Thyroid gland (tissue), 4 donors: ENCODE measurements around the gene TPCN1. TPM values are rescaled to one million over a fixed set of nuclear protein-coding genes. Genes with fewer than 3 reads are reported as not detected.

Experiments used
- DNase-seq, 2 donors: peaks; one replicate each; pipeline ENCODE4 v3.0.0-alpha.2; 2019
- H3K27ac ChIP-seq, 3 donors: fragments of 200-600 bp; sonication (generic); 1 replicate in 2 of 3; 2 replicates in 1 of 3; pipeline ENCODE4 v1.5.1; 2016 to 2019; ENCODE audit warnings: mild to moderate bottlenecking in 1 of 3, moderate library complexity in 1 of 3
- H3K27me3 ChIP-seq: fragments of 200-600 bp; sonication (generic); one replicate; pipeline ENCODE4 v1.5.1; 2019
- H3K36me3 ChIP-seq, 2 donors: fragments of 200-600 bp; sonication (generic); one replicate each; pipeline ENCODE4 v1.5.1; 2016 to 2019
- H3K4me1 ChIP-seq, 2 donors: fragments of 200-600 bp; sonication (generic); one replicate each; pipeline ENCODE4 v1.5.1; 2017 to 2019
- H3K4me3 ChIP-seq, 3 donors: fragments of 200-600 bp; sonication (generic); replicated peaks in 1 of 3; 1 replicate in 2 of 3; 2 replicates in 1 of 3; pipeline ENCODE4 v1.5.1; 2016; ENCODE audit warnings: mild to moderate bottlenecking in 1 of 3
- H3K9me3 ChIP-seq: fragments of 200-600 bp; sonication (generic); one replicate; pipeline ENCODE4 v1.5.1; 2017
- POLR2A ChIP-seq, 2 donors: fragments of 450-650 bp; IDR thresholded peaks; one replicate each; pipeline ENCODE4 v1.6.1; 2017; ENCODE audit warnings: antibody characterized with exemption in 2 of 2, mild to moderate bottlenecking in 2 of 2, moderate library complexity in 1 of 2
- WGBS, 2 donors: methylation state at CpG; one replicate each; pipeline ENCODE4 v1.1.5; 2017; 5-methylcytosine and 5-hydroxymethylcytosine counted together
- intact Hi-C: fragments of 100-400 bp; cut with DNase I; formaldehyde crosslinking; loops from one replicate; pipeline ENCODE4 v1.15.1; 2023
- total RNA-seq, 4 donors: library from RNA; depleted of rRNA; stranded (reverse); fragments of >200 nt; gene quantifications; one replicate each; pipeline ENCODE4 v1.2.3, GENCODE V29; 2016
- TF ChIP-seq, protein P1 (sequence below), 6 experiments: fragments of 200-600 bp in 3 of 6; fragments of 450-650 bp in 3 of 6; sonication (generic) in 3 of 6; IDR thresholded peaks; one replicate each; pipeline ENCODE4 v1.5.1; 2016 to 2019; ENCODE audit warnings: antibody characterized with exemption in 6 of 6, mild to moderate bottlenecking in 2 of 6, inconsistent platforms in 1 of 6, moderate library complexity in 1 of 6

Gene TPCN1
- total RNA-seq, 4 donors from 2014 or later = 58.3 to 135 (median 109) TPM

DNA sequence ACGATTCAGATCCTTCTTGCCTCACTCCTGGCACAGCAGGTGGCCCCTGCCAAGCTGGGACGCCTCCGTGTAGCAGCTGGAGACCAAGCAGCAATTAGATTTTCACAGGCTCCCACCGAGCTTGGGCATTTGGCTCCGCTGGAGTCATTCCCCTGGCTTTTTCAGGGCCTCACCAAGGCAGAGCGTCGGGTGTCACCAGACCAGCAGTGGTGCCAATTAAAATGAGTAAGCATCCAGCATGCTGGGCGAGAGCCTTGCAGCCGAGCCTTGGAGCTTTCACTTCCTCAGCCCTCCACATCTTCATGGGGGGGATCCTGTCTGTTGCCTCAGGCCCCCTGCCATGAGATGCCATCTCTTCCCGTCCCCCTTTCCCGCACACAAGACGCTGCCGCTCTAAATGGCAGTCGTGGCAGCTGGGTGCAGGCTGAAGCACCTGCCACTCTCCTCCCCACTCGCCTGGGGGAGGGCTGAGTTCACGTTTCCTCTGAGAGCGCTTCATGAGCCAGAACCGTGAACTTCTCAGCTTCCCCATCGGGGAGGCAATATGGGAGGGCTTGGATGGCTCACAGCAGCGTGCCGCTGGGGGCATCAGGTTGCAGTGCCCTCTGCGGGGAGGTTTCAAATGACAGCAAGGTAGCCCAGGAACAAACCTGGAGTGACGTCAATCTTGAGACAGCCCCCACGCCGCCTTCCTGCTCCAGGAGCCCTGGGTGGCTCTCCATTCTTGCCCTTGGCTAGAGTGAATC is 11.7 kb downstream of the TPCN1 start:
- no peaks in the 10 kb centered on the region for H3K9me3 ChIP-seq
- DNase-seq = peak; percentile 91
- peaks cover 83 to 100% of the 10 kb centered on the region in 2 donors for H3K4me1 ChIP-seq
- H3K4me3 ChIP-seq = no peak overlapping the region
- H3K36me3 ChIP-seq = peaks cover 18 to 19% of the 10 kb centered on the region in 2 donors
- TF ChIP-seq, protein P1, sequence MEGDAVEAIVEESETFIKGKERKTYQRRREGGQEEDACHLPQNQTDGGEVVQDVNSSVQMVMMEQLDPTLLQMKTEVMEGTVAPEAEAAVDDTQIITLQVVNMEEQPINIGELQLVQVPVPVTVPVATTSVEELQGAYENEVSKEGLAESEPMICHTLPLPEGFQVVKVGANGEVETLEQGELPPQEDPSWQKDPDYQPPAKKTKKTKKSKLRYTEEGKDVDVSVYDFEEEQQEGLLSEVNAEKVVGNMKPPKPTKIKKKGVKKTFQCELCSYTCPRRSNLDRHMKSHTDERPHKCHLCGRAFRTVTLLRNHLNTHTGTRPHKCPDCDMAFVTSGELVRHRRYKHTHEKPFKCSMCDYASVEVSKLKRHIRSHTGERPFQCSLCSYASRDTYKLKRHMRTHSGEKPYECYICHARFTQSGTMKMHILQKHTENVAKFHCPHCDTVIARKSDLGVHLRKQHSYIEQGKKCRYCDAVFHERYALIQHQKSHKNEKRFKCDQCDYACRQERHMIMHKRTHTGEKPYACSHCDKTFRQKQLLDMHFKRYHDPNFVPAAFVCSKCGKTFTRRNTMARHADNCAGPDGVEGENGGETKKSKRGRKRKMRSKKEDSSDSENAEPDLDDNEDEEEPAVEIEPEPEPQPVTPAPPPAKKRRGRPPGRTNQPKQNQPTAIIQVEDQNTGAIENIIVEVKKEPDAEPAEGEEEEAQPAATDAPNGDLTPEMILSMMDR (IDR thresholded peaks at IDR 0.05) = peak in 1 of 6 experiments; percentile 37
- no peak for TF ChIP-seq POLR2A (IDR thresholded peaks at IDR 0.05)
- H3K27ac ChIP-seq = peak overlapping the region; percentile 94 to 98 (median 96)
- no peaks in the 10 kb centered on the region for H3K27me3 ChIP-seq
- intact Hi-C loops = no loop called here
- WGBS, 2 donors = 29 to 53% methylated on average over 24 to 25 of the region's 25 CpGs

DNA sequence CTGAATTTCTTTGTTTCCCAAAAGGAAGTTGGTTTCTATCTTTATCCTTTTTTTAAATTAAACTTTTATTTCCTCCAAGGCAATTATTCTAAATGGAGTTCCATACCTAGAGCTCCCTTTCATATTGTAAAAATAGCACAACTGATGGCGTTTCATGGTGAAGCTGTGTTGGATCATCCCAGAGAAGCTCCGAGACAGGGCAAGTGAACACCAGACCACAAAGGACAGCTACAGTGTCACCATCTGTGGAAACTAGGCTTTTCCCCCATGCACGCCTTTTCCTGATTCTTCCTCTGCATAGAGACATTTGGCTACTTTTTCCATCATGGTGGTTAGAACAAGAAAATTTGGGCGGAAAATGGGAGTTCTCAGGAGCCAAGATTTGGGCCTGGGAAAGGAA is 12.7 kb downstream of the TPCN1 start:
- intact Hi-C loops = no loop called here
- peaks cover 83 to 100% of the 10 kb centered on the region in 2 donors for H3K4me1 ChIP-seq
- peaks cover 11 to 12% of the 10 kb centered on the region in 2 donors for H3K36me3 ChIP-seq
- H3K4me3 ChIP-seq = no peak overlapping the region
- no peak for DNase-seq
- 94 to 95% methylated on average over 4 of the region's 4 CpGs for WGBS, 2 donors
- H3K9me3 ChIP-seq = no peaks in the 10 kb centered on the region
- H3K27ac ChIP-seq = peak overlapping the region; percentile 94 to 98 (median 96)
- no peaks in the 10 kb centered on the region for H3K27me3 ChIP-seq
- TF ChIP-seq, protein P1 (IDR thresholded peaks at IDR 0.05) = no peak
- no peak for TF ChIP-seq POLR2A (IDR thresholded peaks at IDR 0.05)

DNA sequence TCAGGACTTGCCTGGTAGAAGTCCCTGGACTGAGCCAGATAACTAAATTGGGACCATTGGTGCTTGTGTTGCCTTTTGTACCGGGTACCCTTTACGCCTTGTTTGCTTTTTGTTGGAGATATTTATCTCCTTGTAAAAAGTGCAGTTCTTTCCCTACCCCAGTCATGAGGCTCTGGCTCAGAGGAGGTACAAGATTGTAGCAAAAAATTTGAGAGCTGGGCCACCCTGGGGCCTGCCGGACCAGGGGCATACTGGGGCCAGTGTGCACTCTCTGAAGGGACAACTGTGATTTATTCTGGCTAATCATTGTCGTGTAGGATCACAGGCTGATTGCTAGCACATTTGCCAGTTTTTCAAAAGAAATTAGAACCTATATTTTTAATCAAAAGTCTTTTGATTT is 13.2 kb downstream of the TPCN1 start:
- DNase-seq = no peak
- peaks cover 11 to 12% of the 10 kb centered on the region in 2 donors for H3K36me3 ChIP-seq
- H3K9me3 ChIP-seq = no peaks in the 10 kb centered on the region
- WGBS, 2 donors = 77 to 78% methylated on average over 4 of the region's 4 CpGs
- no peaks in the 10 kb centered on the region for H3K27me3 ChIP-seq
- intact Hi-C loops = no loop called here
- no peak for TF ChIP-seq POLR2A (IDR thresholded peaks at IDR 0.05)
- TF ChIP-seq, protein P1 (IDR thresholded peaks at IDR 0.05) = no peak
- H3K27ac ChIP-seq = peak overlapping the region; percentile 94 to 98 (median 96)
- no peak overlapping the region for H3K4me3 ChIP-seq
- peaks cover 83 to 100% of the 10 kb centered on the region in 2 donors for H3K4me1 ChIP-seq

DNA sequence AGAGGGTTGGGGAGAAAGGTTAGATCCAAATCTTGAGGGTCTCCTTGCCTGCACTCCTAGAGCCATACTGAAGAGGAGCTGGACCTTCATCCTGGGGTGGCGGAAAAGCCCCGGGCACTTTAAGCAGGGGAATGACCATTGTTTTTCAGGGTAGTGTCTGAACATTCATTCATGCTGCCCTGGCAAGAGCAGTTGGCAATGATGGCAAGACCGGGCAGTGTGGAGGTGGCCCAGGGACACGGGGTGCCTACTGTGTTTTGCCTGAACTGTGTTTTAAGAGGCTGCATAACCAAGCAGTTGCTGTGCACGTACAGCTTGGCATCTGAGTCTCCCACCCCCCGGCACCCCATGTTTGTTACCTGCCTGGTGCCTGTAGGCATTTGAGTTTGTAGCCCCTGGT is 14.7 kb downstream of the TPCN1 start:
- intact Hi-C loops = no loop called here
- H3K27ac ChIP-seq = peak overlapping the region; percentile 94 to 98 (median 96)

More for the DNA sequence above, 14.7 kb downstream of the TPCN1 start:
- TF ChIP-seq, protein P1 (IDR thresholded peaks at IDR 0.05) = no peak
- TF ChIP-seq POLR2A (IDR thresholded peaks at IDR 0.05) = no peak
- DNase-seq = peak; percentile 80 to 83
- 38 to 60% methylated on average over 5 to 6 of the region's 6 CpGs for WGBS, 2 donors
- H3K36me3 ChIP-seq = peaks cover 8 to 10% of the 10 kb centered on the region in 2 donors
- no peaks in the 10 kb centered on the region for H3K27me3 ChIP-seq
- H3K4me1 ChIP-seq = peaks cover 96 to 100% of the 10 kb centered on the region in 2 donors
- H3K9me3 ChIP-seq = no peaks in the 10 kb centered on the region
- H3K4me3 ChIP-seq = no peak overlapping the region
